Stimulated activated CD4-positive, alpha-beta T cell treated with anti-CD3 and anti-CD28 coated beads, Interleukin-15, amount 100 ng/mL, for 48 hours (primary cell): ENCODE measurements around the gene SMARCB1.

Source experiments
- DNase-seq, 2 donors: peaks; one replicate each; pipeline ENCODE4 v3.0.0-alpha.2; 2020; ENCODE audit warnings: low read depth in 2 of 2

Gene SMARCB1

DNA sequence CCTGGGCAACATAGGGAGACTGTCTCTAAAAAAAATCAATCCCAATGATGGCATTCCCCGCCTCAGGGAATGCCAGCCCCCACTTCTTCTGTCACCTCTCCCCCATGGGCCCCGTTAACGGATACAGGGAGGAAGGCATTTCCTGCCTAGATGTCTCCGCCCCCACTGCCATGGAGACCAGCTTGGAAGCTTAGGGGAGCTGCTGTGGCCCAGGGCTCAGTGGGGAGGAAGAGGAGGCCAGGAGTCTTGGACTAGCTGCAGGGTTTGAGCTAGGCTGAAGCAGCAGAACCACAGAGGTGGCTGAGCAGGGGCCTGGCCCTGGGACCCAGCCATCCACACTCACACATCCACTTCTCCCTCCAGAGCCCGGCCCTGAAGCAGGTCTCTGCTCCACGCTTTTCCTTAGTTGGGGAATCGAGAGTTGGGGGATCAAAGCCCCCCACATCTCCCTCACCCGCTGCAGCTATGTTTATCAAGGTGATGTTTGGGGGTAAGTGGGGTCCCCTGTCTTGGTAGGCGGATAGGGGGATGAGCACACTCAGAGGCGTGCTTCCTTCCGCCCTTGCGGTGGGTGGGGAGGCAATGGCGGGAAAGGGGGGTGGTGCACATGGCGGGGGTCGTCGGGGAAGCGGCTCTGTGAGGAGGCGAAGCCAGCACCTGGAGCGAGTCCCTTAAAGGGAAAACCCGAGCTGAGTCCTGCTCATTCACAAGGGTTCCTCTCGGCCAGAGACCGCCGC is 23.8 kb upstream of the SMARCB1 start, which contains the start of gene C22orf15:
C22orf15 (plus strand) TSS at position 149 of the 737 bp plus-strand sequence; CDS start at position 466, 317 bp downstream.
- DNase-seq: no peak

DNA sequence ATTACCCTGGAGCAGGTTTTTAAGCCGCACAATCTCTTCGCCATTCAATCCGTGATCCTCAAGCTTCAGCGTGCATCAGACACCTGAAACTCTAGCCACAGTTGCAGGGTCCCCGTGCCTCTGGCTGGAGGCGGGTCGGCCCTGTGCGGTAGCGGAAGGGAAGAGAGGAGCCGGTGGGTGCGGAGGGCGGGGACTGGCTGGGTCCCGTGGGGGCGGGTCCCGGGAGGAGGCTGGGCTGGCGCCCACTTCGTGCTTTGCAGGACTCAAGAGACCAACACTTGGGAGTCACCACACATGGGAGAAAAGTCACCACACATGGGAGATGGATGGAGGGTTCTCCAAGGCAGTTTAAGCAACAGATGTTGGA is 23.2 kb upstream of the SMARCB1 start:
- no peak for DNase-seq

DNA sequence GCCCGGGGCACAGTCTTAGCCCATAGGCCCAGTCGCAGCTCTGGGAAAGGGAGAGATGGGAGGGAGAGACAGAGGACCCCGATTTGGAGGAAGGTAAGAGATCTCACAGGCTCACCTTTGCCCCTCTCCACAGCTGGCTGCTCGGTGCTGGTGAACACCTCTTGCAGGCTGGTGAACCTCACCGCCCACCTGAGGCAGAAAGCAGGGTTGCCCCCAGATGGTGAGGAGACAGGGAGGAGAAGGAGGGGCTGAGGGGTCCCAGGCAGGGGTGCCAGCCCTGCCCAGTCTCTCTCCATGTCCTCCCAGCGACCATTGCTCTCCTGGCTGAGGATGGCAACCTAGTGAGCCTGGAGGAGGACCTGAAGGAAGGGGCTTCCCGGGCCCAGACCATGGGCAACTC is 22.8 kb upstream of the SMARCB1 start:
- no peak for DNase-seq

DNA sequence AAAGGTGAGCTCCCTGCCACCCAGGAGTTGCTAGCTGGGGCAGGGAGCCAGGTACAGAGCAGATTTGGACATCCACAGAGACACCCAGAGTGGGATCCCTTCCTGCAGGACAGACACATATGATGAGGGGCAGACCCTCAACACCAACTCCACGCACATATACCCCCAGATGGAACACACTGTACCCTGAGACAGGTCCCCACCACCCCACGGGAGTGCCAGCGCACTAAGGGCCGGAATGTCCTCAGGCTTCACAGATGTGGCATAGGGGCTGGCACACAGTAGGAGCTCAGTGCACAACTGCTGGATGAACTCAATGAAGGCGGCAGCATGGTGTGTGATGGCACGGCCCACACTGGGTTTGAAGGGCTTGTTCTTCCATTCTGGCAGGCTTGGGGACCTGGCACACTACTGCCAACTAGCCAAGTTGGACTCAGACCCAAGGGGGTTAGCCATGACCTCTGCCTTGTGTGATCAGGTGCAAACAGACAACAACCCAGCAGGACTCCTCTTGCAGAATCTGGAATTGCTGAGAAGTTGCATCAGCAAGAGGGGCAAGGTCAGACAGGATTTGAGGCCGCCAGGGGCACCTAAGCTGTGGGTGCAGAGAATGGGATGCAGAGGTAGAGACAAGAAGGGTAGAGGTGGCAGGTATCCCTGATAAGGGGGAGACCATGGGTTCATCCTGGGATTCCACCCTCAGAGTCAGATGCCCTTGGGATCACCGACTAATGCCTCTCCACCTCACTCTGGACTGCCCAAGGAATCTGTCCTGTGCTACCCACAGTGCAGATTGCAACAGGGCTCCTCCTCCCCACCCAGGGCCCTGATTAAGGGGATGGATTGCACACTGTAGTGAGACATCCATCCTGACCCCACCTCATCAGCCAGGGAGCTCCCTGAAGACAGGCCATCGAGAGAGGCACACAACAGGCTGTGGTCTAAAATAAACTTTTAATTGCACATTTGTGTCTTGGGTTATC is 21.6 kb upstream of the SMARCB1 start:
- no peak for DNase-seq

DNA sequence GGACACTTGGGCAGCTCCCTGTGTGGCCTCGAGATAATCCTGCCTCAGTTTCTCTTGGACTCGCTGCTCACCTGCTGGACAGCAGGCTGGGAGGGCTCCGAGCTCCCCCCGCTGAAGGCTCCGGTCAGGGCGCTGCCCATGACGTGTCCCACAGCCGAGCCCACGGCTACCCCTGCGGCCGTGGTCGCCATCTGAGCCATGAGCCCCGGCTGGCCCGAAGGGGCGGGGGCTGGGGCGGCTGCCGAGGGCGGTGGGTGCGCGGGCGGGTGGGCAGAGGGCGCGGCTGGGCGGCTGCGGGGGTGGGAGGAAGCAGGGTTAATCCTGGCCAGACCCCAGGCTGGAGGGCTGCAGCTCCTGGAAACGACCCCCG is 19.5 kb upstream of the SMARCB1 start:
- DNase-seq: no peak

DNA sequence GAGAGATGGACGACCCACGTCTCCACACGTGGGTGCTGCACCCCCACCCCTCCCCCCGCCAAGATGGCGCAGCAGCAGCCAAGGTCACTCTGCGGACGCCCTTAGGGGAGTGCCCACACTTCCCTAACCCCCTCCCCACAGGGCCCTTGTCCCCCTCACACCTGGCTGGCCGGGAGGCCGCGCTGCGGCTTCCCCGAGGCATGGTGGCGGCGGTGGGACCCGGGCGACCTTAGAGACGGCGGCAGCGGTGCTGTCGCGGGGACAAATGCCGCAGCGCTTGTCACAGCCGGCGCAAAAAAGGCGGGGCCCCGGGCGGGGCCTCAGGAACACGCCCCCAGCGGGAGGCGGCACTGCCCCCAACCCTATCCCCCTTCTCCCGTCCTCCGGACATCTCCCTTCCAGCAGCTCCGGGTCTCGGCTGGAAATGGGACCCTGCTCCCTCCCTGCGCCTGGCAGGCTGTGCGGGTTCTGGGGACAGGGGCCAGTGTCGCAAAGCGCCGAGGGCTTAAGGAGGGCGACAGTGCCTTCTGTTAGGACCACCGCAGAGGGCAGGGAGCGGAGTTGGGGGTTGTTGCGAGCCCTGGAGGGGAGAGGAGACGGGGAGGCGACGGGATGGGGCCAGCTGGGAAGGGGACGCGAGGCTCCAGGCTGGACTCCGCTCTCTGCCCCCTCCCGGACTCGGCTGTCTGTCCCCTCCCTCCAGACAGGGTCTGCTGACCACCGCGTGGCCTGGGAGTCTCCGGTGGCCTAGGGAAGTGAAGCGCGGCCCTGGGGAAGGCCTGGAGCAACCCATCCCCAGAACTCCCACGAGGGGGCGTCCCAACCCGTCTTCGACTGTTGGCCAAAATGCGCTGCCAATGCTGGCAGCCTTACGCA is 18.9 kb upstream of the SMARCB1 start, which contains the start of gene CHCHD10:
CHCHD10 (minus strand) TSS at position 300 of the 876 bp plus-strand sequence; CDS start at position 202, 98 bp downstream.
- DNase-seq: peak; percentile 60 to 74

DNA sequence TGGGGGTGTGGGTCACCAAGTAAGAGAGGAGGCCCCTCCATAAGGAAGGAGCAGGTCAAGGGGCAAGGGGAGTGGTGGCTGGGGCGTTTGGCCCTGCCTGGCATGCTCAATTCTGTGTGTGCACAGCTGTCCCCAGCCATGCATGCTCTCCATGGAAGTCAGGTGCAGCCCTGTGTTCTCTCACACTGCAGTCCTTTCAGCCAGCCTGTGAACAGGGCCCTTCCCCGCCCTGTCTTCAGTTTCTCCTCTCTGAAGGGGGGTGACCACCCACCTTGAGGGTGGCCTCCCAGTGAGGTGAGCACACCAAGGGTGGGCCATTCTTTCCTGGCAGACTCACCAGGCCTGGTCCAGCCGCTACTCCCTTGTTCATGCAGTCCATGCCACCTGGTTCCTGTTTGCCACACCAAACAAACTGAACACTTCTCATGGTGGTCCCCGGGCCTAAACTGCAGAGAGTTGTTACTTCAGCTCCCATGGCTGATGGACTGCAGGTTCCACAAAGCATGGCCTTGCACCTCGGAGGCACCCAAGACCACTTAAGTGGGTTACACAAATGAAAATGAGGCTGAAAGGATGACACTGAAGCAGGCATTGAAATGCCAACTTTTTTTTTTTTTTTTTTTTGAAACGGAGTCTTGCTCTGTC is 17.3 kb upstream of the SMARCB1 start:
- no peak for DNase-seq

DNA sequence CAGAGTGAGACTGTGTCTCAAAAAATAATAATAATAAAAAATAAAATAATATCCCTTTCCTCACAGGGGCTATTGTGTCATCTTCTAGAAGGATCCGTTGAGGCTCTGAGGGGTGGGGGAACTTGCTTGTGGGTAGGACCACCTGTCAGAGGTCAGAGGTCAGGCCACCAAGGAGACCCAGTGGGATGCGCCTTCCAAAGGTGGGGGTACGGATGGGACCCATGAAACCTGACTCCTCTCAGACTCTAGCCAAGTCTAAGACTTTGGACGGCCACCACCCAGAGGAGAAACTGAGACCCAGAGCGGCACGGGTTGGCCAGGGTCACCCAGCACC is 14.5 kb upstream of the SMARCB1 start:
- DNase-seq: no peak

DNA sequence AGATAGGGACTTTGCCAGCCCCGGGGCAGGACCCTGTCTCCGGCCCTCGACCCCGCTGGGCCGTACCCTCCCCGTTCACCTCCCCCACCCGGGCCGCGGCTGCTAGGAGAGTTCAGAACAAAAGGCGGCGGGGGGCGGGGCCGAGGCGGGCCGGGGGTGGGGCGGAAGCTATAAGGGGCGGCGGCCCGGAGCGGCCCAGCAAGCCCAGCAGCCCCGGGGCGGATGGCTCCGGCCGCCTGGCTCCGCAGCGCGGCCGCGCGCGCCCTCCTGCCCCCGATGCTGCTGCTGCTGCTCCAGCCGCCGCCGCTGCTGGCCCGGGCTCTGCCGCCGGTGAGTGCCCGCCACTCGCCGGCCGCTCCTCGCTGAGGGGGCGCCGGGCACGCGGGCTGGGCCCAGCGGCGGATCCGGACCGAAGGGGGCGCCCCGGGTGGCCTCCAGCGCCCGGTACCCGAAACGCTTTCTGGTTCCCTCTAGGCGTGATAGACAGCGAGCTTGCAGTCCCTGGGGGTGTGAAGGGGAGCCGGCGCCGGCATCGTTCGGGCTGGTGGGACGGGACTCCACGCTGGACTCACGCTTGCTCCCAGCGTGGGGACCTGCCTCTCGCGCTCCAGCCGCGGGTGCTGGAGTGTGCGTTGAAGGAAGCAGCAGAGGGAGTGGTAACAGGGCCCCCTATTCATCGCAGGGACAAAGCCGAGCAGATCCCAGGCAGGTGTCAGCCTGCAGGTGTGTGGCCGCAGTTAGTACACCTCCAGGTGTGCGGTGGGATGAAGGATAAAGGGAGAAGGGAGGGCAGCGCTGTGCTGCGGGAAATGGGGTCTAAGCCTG is 13.9 kb upstream of the SMARCB1 start, which contains the start of gene MMP11:
MMP11 (plus strand) TSS at position 201 of the 825 bp plus-strand sequence; CDS start at position 223, 22 bp downstream.
- DNase-seq: no peak

DNA sequence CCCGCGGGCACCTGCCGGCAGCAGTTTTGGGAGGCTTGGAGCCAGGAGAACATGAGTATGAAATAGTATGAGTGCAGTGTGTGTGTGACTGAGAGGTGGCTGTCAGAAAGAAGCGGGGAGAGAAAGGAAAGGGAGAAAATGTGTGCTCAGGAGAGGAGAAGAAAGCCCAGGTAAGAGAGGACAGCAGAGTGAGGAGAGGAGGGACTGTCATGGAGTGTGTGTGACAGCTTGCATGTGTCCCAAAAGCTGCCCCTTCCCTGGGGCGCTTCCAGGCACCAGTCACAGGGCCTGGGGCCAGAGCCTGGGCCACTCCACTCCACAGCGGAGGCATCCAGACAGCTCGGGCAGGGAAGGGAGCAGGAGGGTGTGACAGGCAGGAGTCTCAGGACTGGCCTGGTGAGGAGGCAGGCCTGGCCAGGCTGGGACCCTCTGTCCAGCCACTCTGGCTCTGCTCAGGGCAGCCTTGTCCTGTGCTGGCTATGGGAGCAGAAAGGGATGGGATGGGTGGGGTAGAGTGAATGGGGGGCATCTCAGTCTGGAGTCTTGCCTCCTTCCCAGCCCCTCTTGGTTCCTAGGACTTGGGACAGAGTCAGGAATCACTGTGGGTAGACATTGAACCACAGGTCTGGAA is 13.2 kb upstream of the SMARCB1 start:
- DNase-seq: no peak

DNA sequence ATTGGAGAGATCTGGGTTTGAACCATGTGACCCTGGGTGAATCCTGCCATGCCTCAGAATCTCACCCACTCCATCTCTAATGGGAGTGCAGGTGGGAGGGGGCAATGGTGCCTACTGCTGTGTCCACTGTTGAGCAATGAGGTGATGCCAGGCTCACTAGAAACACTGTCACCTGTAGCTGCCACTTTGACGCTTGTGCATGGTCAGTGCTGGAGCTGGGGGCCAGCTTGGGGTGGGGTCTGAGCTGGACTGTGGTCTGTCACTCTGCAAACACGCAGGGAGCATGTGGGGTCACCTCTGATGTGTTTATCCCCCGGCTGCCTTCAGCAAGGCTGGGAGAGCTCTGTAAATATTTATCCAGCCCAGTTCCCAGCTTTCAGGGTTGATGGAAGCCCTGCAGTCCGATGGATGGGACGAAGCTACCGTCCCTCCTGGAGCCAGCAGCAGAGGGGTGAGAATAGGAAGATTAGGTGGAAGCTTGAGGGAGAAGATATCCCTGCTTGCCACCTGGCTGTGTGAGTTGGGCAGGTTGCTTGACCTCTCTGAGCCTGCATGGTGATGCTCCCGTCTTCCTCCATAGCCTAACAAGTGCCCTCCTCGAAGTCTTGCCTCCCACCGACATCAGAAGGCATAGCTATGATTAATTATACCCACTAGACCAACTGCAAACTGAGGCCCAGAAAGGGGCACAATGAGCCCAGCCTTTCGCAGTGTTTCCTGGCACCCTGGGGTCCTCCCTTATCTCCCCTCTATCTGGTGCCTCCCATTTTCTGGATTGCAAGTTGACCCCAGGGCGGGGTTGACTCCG is 12.4 kb upstream of the SMARCB1 start:
- DNase-seq: no peak

DNA sequence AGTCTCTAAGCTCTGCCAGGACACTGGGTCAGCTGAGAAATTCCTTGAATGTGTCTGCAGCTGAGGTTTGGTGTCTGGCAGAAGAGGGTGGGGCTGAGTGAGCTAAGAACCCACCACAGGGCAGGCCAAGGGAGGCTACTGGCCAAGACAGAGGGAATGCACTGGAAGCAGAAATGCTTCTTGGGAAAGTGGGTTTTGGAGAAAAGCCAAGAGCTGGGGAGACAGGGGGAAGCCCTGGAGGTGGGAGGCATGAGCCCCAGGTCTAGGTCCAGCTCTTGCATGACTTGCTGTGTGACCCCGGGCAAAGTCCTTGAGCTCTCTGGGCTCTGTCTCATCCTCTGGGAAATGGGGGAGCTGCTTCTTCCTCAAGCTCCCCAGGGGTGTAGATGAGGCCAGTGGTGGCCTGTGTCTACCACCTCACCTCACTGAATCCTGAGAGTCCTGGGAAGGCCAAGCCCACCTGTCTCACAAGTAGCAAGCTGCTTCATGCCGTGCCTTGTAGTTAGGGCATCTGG is 11.8 kb upstream of the SMARCB1 start:
- DNase-seq: no peak

DNA sequence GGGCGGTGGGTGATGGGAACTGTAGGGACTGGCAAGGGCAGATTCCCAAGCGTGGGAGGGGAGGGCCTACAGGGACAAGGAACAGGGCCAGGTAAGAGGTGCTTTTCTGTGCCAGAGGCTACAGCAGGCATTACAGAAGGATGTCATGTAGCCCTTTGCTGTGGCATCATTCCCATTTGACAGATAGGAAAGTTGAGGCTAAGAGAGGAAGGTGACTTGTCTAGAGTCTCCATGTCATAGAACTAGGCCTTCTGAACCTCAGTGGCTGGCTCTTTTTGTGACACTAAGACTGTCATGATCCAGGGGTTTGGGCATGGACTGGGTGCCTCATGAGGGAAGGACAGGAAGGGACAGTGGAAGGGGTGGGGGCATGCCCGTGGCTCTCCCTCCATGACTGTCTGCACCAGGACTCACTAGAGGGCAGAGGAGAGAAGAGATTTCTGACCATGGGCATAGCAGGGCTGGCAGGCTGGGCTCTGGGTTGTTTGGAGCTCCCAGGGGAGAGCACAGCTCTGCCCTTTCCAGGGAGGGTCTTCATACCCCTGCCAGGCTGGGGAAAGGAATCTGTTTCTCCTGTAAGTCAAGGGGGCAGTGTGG is 10.9 kb upstream of the SMARCB1 start:
- DNase-seq: no peak

DNA sequence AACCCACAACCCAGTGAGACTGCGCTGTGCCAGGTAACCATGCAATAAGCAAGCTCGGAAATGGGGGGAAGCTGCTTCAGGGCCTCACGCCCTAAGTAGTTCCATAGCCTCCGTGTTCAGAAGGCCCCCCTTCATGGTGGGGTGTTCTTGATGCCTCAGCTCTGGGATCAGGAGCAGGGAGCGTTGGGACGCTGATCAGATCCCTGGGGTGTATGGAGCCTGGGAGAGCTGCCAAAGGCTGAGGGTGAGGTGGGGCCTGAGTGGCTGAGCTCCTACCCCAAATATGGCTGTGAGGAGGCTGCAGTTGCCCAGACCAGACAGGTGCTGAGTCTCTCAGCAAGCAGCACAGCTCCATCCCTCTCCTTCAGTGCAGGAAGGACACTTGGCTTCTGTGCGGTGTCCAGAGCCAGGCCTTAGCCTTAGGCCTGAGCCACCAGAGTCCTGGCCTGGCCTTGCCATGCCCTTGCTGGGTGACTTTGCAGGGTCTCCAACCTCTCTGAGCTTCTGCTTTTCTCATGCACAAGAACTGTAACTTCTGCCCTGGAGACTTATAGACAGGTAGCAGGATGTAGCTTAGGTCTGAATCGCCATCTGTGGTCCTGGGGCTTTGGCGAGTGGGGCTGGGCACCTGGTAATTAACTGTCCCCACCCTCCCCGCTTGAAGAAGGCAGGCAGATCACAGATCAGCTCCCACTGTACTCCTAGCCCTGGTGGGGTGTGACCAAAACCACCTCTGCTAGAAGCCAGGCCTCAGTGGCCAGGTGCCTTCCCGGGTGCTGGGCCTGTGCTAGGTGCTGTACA is 8.8 kb upstream of the SMARCB1 start:
- DNase-seq: no peak

DNA sequence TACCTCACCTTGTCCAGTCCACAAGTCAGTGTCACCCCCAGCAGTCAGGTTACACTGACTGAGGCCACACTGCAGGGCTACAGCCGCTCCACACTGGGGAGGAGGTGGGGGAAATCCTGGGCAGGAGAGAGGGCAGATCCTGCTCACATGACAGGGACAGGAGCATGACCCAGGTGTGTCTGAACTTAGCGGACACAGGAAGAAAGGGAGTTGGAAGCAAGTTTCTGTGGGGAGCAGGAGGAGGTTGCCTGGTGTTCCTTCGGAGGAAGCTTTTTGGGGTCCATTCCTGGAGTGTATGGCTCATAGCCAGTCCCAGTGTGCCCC is 8.2 kb upstream of the SMARCB1 start:
- no peak for DNase-seq

DNA sequence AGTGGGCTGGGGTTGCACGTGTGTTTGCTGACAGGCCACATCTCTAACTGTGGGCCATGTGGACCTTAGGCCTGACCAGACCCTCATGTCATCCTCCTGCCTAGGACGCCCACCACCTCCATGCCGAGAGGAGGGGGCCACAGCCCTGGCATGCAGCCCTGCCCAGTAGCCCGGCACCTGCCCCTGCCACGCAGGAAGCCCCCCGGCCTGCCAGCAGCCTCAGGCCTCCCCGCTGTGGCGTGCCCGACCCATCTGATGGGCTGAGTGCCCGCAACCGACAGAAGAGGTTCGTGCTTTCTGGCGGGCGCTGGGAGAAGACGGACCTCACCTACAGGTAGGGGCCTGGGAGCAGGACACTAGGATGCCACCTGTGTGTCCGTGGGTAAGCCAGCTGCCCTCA is 7.7 kb upstream of the SMARCB1 start:
- no peak for DNase-seq

DNA sequence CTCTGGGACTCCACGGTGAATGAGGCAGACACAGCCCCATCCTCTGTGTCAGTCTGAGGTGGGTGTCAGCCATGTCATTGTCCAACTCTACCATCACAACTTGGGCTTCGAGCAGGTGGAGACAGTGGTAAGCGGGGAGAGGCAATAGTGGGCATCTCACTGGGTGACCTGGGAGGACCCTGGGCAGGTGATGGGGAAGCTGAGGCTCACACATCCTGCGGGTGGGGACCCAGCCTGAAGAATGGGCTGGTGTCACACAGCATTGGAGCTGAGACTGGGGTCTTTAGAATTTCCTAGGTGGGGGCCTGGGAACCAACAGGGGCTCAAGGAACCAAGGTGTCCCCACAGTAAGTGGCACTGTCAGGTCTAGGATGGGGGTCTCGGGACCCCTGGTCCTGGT is 7.0 kb upstream of the SMARCB1 start:
- DNase-seq: no peak
